ENCODE results near the gene MRPS18B.
"Not testable (repeated sequence)": the region's sequence is repeated elsewhere in the genome, so short reads cannot be mapped to it uniquely, and the experiment has no call there.

The MRPS18B gene

DNA sequence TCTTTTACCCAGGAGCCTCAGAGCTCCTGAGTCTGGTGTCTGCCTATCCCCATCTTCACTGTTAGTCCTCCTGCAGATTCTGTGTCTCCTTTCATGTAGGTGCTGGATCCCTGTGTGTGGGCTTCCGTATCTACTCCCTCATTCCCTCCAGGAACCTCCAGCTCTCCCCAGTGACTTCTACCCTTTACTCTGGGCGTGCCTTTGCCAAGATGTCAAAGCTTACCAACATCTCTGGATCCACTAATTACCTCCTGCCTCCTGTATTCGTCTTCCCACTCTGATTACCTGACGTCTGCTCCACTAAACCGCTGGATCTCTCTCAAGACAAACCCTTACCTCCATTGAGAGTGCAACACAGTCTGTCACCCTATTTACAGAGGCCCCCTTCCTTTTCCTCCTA is 27.1 kb downstream of the MRPS18B start:
- DNase-seq: no peak

DNA sequence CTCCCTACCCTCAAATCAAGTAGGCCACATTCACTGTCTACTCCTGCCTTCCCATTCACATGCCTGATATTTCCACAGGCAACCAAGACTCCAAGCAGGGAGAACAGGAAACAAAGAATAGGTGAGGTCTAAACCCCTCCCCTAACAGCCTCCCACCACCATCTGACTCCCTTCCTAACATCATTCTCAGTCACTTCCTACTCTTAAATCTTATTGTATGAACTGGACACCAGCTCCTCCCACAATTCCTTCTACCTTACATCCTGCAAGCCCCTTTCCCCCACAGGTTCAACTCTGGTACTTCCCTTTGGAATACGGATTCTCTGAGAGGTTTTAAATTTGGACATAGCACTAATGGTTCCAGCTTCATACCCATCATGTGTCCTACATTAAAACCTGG is 28.3 kb downstream of the MRPS18B start:
- no peak for DNase-seq

DNA sequence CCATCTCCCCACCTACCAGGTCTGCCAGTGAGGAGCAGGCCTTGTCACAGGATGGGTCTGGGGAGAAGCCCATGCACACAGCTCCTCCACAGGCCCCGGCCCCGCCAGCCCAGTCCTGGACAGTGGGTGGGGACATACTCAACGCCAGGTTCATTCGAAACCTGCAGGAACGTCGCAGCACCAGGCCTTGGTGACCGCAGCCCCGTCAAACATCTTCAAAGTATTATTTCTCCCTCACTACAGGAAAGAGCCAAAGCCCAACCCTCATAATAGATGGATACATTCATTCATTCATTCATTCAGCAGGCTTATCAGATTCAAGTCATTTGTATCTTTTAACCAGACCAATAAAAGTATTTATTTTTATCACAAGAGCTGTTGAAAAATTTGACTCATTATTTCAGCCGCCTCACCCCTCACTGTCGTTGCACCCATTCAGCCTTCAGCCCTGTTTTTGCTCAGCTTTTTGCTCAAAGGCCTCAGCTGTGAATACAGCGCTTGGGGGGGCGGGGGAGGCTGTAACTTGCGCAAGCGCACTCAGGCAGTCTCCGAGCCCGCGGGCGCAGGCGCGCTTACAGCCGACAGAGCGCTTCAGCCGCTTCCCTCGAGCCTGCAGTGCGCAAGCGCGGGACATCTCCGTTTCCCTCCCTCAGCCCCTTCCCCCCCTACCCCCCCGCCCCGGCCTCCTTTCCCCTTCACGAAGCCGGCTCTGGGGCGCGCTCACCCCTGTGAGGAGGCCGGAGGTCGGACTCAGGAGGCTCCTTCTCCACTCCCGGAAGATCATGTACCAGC is 29.0 kb downstream of the MRPS18B start, which contains the start of gene C6orf136:
Gene C6orf136, plus strand, starts transcription at position 684 of the 792 bp plus-strand sequence. Its CDS starts 99 bp downstream, at position 783.
- peak; percentile 88 for DNase-seq

DNA sequence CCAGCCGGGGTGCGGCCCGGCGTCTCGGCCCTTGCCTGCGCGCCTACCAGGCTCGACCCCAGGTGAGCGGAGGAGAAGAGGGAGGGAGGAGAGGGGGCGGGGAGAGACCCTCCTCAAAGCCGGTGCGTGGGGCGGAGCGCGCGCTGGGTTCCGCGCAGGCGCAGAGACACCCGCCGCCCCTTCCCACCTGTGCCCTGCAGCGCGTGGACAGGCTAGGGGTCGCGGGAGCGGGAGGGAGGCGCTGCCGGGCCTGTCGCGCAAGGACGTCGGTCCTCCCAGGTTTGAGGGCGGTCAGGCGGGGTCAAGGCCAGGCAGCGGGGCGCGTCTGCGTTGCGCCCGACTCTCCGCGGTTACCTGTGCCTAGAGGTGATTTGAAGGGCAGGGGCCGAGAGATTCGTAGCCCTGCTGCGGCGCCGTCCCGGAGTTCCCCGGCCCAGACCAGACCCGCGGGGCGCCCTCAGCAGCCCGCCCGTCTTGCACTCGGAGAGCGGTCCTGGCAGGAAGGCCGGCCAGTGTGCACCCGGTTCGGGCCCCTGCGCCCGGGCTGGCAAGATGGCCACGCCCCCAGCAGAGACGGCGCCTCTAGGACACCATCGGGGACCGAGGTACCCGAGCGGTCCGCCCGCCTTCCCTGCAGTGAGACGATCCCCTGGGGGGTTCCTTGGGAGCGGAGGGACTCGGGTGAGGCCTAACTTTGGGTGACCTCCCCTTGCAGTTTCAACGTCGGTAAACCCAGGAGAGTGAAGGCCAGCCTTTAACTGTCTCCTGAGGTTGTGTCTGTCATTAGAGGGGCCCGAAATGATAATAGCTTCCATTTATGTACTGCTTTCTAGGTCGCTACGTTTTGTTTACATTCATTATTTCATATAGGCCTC is 29.8 kb downstream of the MRPS18B start:
- DNase-seq: peak; percentile 54

DNA sequence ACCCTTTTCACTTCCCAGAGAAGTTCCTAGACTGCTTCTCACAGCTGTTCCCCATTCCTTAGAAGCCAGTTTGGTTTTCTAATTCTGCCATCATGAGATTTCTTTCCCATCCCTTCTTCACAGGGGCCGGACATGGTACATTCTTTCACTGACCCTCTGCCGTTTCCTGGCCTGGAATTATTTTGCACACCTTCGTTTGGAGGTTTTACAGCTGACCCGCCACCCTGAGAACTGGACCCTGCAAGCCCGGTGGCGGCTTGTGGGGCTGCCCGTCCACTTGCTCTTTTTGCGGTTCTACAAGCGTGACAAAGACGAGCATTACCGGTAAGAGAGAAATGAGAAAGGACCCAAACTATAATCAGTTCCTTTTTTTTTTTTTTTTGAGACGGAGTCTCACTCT is 33.5 kb downstream of the MRPS18B start:
- no peak for DNase-seq

DNA sequence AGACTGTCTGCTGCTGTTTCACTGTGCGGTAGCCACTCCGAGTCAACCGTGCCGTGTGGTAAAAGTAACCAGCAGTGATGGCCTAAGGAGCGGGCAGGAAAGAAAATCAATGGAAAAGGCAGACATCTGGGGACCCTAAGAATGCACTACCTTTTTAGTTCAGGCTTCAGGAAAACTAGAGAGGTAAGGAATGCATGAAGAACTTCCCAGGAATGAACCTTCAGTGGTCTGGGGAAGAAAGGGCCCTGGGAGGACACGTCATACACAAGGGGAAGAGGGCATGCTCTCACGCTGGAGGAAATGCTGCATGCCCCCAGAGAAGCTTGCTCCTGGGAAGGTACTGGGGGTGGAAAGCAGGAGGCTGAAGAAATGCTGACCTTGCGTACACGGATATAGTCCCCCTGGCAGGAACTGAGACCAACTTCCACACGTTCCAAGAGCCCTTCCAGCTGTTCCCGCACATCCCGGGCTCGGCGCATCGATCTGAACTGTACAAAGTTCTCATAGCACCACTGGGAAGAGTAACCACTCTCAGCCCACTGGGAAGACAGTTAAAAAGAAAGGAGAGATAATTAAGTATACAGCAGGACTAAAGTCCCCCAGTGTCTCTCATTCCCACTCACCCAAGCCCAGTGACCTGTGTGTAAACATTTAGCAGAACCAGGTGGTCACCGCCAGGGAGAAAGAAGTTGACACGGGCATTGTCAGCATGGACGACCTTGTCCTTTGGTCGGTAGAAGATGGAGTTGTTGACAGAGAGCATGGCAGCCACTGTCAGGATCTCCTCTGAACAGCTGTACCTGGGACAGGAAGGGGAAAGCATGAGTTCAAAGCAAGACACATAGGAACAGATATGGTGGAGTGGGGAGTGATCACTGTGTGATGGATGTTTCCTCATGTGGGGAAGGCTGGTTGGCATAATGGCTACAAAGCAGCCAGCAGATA is 37.4 kb downstream of the MRPS18B start:
- no peak for DNase-seq

DNA sequence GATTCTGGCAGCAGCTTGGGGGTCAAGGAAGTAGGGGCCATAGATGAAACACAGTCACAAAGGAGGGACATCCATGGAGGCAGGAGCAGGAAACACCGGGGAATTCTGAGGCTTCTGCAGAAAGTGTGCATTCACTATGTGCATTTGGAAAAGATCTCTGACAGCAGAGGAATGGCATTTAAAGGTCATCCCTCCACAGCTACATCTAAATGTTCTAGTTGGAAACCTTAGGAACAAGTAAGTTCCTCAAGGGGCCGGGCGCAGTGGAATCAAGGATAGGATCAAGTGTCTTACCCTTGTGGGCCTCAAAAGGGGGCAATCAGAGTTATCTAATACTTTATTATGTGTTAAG is 38.1 kb downstream of the MRPS18B start:
- DNase-seq: no peak

DNA sequence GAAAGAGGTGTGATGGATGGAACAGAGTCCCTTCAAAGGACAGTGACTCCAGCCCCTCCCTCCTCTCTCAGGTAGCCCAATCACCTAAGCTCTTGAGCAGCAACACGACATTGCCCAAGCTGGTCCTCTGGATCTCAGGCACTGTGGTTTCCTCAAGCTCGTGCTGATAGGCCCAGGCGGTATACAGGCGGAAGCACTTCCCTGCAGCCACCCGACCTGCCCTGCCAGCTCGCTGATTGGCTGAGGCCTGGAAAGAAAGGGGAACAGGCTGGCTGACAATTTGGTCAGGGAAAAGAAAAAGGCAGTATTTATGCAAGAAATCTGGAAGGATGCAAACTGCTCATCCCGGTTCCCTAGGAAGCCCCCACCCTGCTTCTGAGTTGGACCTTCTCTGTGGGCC is 38.9 kb downstream of the MRPS18B start:
- DNase-seq: no peak

DNA sequence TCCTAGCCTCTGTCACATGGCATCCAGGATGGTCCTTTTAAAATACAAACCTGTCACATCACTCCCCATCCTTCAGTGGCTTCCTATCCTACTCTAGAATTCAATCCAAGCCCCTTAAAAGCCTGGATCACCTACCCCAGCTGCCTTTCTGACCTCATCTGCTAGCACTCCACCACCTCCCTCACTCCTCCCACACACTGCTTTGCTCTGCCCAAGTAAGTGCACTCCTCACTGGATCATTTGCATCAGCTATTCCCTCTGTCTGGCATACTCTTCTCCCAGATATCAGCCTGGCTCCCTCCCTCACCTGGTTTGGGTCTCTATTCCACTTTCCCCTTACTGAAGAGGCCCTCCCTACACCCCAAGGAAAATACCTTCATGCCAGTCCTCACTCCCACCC is 39.8 kb downstream of the MRPS18B start:
- no peak for DNase-seq

DNA sequence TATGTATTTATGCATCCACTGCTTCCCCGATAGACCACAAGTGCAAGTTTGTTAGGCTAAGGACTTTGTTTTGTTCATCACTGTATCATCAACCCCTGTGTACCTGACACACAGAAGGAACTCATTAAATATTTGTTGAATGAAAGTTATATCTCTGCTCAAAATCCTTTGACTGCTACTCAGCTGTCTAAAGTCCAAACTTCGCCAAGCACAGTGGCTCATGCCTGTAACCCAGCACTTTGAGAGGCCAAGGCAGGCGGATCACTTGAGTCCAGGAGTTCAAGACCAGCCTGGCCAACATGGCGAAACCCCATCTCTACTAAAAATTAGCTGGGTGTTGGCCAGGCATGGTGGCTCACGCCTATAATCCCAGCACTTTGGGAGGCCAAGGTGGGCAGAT is 40.3 kb downstream of the MRPS18B start:
- not testable (repeated sequence) for DNase-seq

DNA sequence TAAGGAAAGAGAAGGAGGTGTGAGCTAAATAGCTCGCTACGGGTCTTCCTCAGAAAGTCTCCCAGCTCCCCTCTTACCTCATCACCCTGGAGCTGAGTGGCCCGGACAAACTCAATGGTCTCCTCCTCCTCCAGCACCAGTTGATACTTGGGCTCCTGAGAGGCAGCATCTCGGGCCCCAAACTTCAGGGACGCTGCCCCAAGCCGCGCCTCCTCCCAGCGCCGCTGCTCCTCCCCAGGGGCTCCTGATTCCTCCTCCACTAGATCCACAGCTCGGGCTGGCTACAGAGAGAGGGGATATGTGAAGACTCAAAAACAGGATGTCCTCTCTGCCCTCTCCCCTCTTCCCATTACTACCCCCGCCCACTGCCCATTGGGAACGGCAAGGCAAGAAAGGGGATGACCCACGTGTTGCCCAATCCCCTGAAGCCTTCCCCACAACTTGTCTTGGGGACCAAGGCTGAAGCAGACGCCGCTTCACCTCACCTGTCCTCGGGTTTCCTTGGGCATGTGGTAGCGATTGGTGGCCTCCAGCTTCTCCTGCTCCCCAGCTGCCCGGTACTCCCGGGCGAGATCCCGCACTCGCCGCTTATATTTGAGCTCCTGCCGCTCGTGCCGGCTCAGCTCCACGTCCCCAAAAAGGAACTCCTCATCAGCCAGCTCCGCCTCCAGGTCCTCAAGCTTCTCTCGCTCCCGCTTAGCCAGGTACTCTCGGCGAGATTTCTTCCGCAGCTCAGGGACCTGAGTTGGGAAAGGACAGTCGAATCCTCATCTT is 47.5 kb downstream of the MRPS18B start:
- DNase-seq: no peak

DNA sequence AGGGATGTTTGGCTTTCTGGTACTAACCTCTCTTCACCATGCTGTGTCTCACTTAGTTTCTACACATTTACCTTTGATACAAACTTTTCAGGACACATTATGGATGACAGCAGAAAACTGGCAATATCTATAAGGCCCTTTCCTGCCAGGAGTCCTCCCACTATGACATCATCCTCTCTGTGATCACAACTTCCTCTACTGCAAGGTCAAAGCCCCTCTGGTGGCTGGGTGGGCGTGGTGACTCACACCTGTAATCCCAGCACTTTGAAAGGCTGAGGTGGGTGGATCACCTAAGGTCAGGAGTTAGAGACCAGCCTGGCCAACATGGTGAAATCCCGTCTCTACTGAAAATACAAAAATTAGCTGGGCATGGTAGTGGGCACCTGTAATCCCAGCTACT is 48.7 kb downstream of the MRPS18B start:
- DNase-seq: not testable (repeated sequence)

DNA sequence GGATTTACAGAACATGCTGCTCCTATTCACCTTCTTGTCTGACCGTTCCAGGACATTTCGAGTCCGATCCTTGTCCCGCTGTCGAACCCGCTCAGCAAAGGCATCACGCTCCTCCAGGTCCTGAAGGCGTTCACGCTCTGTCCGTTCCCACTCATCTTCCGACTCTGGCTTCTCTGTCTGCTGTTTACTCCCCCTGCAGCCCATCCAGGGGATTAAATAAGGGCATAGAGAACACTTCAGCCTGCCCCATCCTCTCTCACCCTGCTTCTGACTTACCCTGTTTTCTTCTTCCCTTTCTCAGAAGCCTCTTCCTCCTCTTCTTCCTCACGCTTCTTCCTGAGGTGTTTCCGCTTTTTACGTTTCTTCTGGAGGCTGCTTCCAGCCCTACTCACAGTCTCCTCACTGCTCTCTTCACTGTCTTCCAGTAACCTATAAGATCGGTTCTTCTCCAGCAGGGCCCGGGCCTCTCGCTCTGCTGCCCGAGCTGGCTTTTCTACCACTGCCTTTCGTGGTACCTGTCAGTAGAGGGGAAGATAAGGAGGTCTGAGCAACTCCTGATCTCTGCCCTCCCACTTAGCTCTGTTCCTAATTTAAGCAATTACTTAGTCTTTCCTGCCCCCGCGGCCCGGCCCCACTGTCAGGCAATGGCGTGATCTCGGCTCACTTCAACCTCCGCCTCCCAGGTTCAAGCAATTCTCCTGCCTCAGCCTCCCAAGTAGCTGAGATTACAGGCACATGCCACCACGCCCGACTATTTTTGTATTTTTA is 53.3 kb downstream of the MRPS18B start:
- no peak for DNase-seq

DNA sequence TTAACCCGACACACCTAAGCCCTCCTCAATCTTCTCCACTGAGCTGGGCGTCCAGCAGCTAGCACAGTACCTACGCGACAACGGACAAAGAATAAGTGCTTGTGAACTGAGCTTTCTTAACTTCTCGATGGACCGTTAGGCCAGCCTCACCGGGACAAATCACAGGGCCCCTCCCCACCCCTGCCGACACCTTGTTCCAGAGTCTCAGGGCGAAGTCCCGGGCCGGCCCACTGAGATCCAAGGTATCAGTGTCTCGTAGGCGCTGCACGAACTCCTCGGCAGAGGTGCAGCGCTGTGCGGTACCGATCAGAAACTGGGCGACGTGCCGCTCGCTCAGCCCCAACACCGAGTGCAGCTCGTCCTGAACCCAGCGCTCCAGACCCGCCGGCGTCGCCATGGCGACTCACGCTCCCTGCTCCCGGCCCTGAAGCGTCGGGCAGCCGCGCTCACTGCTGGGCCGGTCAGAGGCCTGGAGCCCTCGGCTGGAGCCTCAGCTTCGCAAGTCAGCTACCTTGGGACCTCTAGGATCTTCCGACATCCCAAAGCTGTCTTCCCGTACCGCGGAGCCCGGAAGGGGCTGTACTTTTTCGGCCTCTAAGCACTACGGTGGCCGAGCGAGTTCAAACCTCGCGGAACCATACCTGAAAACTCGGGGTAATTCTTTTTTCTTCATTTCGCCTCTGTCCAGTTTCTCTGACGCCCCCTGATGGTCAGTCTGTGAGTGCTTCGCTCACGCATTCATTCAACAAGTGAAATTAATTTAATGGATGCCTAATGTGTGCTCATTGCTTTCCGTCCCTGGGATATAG is 55.0 kb downstream of the MRPS18B start, which contains the start of gene DHX16:
Gene DHX16, minus strand, starts transcription at position 562 of the 809 bp plus-strand sequence. Its CDS starts 165 bp downstream, at position 397.
- peak; percentile 84 for DNase-seq
